ENCODE measurements around the gene PIGS.

The PIGS gene

GRCh38 chr17:28575126-28575795, 3.9 kb upstream of the PIGS start:
- Histone ChIP-seq H3K27ac (ENCODE audit: poor library complexity, severe bottlenecking) (no peak overlapping the region), H3K4me1 (ENCODE audit: insufficient read depth, poor library complexity, severe bottlenecking) (peaks cover 5% of the 10 kb centered on the region), H3K9me3 (ENCODE audit: severe bottlenecking) (no peaks in the 10 kb centered on the region), H3K4me3 (ENCODE audit: severe bottlenecking) (no peak overlapping the region), H3K27me3 (ENCODE audit: insufficient read depth, poor library complexity, severe bottlenecking) (no peaks in the 10 kb centered on the region), H3K36me3 (ENCODE audit: low read depth) (peaks cover 41% of the 10 kb centered on the region)
- no peak for TF ChIP-seq CTCF (IDR thresholded peaks at IDR 0.05; ENCODE audit: poor library complexity, severe bottlenecking)
- DNase-seq (ENCODE audit: low spot score) (no peak), ATAC-seq (ENCODE audit: low read depth) (no peak)

- no peak for TF ChIP-seq CTCF (IDR thresholded peaks at IDR 0.05; ENCODE audit: poor library complexity, severe bottlenecking)
- Histone ChIP-seq H3K36me3 (ENCODE audit: low read depth) (peaks cover 44% of the 10 kb centered on the region), H3K4me3 (ENCODE audit: severe bottlenecking) (no peak overlapping the region), H3K27me3 (ENCODE audit: insufficient read depth, poor library complexity, severe bottlenecking) (no peaks in the 10 kb centered on the region), H3K27ac (ENCODE audit: poor library complexity, severe bottlenecking) (no peak overlapping the region), H3K9me3 (ENCODE audit: severe bottlenecking) (no peaks in the 10 kb centered on the region), H3K4me1 (ENCODE audit: insufficient read depth, poor library complexity, severe bottlenecking) (peaks cover 11% of the 10 kb centered on the region)
- DNase-seq (ENCODE audit: low spot score) (no peak), ATAC-seq (ENCODE audit: low read depth) (no peak)
These were observed 3.2 kb upstream of the PIGS start for GRCh38 chr17:28574526-28574925.

GRCh38 chr17:28573966-28574480, 2.7 kb upstream of the PIGS start:
- TF ChIP-seq CTCF (IDR thresholded peaks at IDR 0.05; ENCODE audit: poor library complexity, severe bottlenecking), result no peak
- Histone ChIP-seq H3K36me3 (ENCODE audit: low read depth) (peaks cover 40% of the 10 kb centered on the region), H3K27ac (ENCODE audit: poor library complexity, severe bottlenecking) (no peak overlapping the region), H3K4me3 (ENCODE audit: severe bottlenecking) (no peak overlapping the region), H3K27me3 (ENCODE audit: insufficient read depth, poor library complexity, severe bottlenecking) (no peaks in the 10 kb centered on the region), H3K4me1 (ENCODE audit: insufficient read depth, poor library complexity, severe bottlenecking) (peaks cover 11% of the 10 kb centered on the region), H3K9me3 (ENCODE audit: severe bottlenecking) (no peaks in the 10 kb centered on the region)
- DNase-seq (ENCODE audit: low spot score) (no peak), ATAC-seq (ENCODE audit: low read depth) (no peak)

- no peak for ATAC-seq (ENCODE audit: low read depth)
- Histone ChIP-seq H3K9me3 (ENCODE audit: severe bottlenecking) (no peaks in the 10 kb centered on the region), H3K27ac (ENCODE audit: poor library complexity, severe bottlenecking) (no peak overlapping the region), H3K4me1 (ENCODE audit: insufficient read depth, poor library complexity, severe bottlenecking) (peaks cover 11% of the 10 kb centered on the region), H3K4me3 (ENCODE audit: severe bottlenecking) (no peak overlapping the region), H3K27me3 (ENCODE audit: insufficient read depth, poor library complexity, severe bottlenecking) (no peaks in the 10 kb centered on the region), H3K36me3 (ENCODE audit: low read depth) (peaks cover 38% of the 10 kb centered on the region)
- TF ChIP-seq CTCF (IDR thresholded peaks at IDR 0.05; ENCODE audit: poor library complexity, severe bottlenecking), result no peak
- DNase-seq (ENCODE audit: low spot score), result no peak
These were observed 2.2 kb upstream of the PIGS start for GRCh38 chr17:28573521-28573920.

GRCh38 chr17:28573040-28573380, 1.7 kb upstream of the PIGS start:
- no peak for DNase-seq (ENCODE audit: low spot score)
- no peak for ATAC-seq (ENCODE audit: low read depth)
- Histone ChIP-seq H3K9me3 (ENCODE audit: severe bottlenecking) (no peaks in the 10 kb centered on the region), H3K4me1 (ENCODE audit: insufficient read depth, poor library complexity, severe bottlenecking) (peaks cover 11% of the 10 kb centered on the region), H3K4me3 (ENCODE audit: severe bottlenecking) (no peak overlapping the region), H3K36me3 (ENCODE audit: low read depth) (peaks cover 38% of the 10 kb centered on the region), H3K27me3 (ENCODE audit: insufficient read depth, poor library complexity, severe bottlenecking) (no peaks in the 10 kb centered on the region), H3K27ac (ENCODE audit: poor library complexity, severe bottlenecking) (no peak overlapping the region)
- TF ChIP-seq CTCF (IDR thresholded peaks at IDR 0.05; ENCODE audit: poor library complexity, severe bottlenecking), result no peak
